ENCODE measurements around the gene ATP9A.
A peak's percentile ranks its signal among the peaks of the same experiment; 100 is the strongest.
"Not testable (repeated sequence)": the region's sequence is repeated elsewhere in the genome, so short reads cannot be mapped to it uniquely, and the experiment has no call there.

ATP9A gene

DNA sequence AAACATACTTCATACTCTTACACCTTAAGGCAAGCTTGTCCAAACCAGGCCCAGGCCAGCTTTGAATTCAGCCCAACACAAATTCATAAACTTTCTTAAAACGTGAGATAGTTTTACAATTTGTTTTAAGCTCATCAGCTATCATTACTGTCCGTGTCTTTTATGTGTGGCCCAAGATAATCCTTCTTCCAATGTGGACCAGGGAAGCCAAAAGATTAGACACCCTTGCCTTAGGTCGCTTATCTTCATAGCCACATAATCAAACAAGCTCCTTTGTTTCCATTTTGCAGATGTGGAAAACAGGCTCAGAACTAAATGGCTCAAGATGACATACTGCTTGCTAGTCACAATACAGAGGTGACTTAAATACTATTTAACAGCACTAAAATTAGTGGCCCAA, 28.1 kb upstream of the ATP9A start:
- DNase-seq, result no peak

DNA sequence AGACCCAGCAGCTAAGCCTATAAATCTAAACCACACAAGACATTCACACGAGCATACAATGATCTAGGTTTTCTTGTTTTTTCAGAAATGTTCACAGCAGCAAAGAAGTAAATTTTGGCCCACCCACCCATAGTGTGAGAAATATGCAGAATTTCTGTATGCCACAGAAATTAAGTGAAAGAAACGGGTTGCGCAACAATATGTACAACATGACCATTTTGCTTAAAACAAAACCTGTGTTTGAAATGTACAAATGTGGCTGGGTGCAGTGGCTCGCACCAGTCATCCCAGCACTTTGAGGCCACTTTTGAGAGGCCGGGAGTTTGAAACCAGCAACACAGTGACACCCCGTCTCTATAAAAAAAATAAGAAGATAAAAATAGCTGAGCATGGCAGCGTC, 24.8 kb upstream of the ATP9A start:
- no peak for DNase-seq

DNA sequence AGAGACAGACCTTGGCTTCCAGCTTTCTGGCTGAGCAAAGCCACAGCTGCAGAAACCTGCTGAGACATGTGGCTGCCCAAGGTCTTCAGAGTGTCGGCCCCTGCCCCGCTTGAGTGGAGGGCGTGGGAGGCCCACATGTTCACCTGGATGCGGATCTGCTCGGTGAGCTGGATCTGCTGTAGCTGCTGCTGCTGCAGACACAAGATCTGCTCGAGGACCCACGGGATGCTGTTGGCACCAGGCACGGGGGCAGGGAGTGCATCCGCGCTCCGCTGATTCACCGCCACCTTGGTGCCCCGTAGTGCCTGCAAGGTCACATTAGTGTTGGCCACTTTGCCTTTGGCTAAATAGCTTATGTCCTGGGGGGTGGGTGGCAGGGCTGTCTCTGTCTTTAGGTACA, 23.4 kb upstream of the ATP9A start:
- DNase-seq, result no peak

DNA sequence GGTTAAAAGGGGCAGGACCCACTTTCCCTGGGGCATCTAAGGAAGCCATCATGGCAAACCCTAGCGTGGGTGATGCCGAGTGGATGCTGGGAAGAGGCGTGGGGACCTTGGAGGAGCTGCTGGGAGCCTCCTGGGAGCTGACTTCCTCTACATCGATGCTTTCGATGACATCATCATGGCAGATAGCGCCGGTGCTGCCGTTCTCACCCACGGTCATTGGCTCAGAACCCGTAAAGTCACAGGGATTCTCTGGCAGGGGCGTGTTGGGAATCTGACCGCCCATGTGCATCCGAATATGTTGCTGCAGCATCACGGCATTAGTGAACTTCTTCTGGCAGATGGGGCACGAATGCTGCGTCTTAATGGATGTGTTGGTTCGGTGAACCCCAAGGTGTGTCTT, 22.1 kb upstream of the ATP9A start:
- DNase-seq, result no peak

DNA sequence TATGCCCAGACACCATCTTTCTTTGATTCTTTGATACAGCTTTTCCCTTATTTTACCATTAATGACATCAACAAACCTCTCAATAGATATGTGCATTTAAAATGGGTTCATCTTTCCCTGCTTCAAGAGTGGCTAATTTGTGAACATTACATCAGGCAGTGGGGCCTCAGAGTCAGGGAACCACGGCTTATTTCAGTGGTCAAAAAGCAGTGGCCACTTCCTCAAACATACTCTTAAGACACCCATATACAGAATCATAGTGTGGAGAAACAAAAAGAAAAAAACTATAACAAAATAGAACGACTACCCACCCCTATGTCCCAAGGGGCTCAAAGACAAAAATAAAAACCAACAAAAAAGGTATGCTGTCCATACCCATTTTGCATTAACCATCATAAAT, 21.2 kb upstream of the ATP9A start:
- no peak for DNase-seq

DNA sequence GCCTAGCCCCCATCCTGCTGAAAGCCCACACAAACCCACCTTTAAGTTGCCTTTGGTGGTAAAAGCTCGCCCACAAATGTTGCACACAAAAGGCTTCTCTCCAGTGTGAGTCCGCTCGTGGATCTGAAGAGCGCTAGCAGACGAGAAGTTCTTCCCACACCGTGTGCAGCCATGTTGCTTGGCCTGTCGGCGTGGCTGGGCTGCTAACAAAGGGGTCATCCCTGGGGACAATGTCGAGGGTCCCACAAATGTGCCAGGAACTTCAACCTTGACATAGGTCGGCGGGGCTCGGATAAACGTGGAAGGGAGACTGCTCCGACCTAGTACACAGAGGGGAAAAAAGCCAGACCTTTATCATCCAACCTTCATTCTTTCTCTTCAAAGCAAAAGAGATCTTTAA, 20.6 kb upstream of the ATP9A start:
- no peak for DNase-seq

DNA sequence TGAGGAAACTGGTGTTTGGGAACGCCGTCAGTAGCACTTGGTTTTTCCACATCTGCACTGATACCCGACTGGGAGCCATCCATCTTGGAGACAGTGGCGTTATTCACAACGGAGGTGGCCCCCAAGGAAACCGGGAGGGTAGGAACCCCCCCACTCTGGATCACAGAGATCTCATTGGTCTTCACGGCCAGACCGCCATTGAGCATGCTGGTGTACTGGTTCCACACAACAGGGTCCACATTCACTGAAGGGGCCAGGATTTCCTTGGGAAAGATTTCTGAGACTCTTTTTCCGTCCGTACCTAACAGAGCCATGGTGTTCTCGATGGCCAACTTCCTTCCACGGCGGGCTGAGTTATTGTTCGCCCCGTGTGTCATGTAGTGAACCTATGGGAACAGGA, 16.1 kb upstream of the ATP9A start:
- no peak for DNase-seq

DNA sequence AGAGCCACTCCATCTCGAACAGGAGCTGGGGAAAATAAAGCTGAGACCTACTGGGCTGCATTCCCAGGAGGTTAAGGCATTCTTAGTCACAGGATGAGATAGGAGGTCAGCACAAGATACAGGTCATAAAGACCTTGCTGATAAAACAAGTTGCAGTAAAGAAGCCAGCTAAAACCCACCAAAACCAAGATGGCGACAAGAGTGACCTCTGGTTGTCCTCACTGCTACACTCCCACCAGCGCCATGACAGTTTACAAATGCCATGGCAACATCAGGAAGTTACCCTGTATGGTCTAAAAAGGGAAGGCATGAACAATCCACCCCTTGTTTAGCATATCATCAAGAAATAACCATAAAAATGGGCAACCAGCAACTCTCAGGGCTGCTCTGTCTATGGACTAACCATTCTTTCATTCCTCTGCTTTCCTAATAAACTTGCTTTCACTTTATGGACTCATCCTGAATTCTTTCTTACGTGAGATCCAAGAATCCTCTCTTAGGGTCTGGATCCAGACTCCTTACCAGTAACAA, 10.1 kb upstream of the ATP9A start:
- DNase-seq, result not testable (repeated sequence)

DNA sequence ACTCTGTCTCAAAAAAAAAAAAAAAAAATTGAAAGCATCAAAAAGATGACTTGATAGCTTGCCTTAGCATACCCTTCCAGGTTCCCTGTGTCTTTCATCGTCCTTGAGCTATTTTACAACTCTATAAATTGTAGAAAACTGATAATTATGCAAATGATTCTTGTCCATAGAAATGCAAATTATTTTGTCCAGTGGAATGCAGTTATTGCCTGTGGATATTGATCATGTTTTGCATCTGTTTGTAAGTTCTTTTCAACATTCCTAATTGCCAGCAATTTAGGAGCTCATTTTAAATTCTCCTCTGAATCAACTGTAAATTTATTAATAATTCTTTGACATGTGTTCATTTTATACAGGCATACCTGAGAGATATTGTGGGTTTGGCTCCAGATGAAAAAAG, 7.1 kb upstream of the ATP9A start:
- DNase-seq, result no peak

DNA sequence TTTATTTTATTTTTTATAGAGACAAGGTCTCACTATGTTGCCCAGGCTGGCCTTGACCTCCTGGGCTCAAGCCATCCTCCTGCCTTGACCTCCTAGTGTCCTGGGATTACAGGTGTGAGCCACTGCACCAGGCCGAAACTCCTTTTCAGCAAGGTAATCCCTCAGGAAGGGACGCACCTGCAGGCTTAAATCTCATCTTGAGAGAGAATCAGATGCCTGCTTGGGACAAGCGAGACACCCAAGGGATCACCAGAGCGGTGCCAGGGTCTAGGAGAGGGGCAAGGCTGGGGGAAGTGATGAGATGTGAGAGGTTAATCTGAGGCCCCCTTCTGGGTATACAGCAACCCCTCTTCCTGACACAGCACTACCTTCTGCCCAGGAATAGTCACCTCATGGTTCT, 4.0 kb upstream of the ATP9A start:
- DNase-seq, result no peak

DNA sequence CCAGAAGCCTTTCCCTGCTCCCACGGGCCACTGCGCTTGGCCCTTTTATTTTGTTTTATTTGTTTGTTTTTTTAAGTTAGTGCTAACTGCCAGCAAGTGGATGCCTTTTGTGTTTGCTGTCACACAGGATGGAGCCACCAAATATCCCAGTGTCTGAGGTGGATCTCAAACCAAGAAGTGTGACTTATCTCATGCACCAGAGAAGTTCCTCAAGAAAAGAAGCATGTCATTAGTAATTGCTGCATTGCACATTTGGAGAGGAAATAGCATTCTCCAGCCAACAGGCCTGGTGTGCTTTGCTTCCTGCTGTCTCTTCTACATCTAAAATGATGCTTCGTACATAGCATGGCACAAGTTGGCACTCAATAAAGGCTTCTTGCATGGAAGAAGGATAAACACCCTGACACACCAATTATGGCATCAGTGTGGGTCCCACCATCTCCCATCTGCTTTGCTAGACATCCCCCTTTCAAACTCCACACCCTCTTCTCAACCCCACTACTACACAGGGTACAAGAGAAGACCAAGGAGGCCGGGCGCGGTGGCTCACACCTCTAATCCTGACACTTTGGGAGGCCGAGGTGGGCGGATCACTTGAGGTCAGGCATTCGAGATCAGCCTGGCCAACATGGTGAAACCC, 1.9 kb upstream of the ATP9A start:
- no peak for DNase-seq

DNA sequence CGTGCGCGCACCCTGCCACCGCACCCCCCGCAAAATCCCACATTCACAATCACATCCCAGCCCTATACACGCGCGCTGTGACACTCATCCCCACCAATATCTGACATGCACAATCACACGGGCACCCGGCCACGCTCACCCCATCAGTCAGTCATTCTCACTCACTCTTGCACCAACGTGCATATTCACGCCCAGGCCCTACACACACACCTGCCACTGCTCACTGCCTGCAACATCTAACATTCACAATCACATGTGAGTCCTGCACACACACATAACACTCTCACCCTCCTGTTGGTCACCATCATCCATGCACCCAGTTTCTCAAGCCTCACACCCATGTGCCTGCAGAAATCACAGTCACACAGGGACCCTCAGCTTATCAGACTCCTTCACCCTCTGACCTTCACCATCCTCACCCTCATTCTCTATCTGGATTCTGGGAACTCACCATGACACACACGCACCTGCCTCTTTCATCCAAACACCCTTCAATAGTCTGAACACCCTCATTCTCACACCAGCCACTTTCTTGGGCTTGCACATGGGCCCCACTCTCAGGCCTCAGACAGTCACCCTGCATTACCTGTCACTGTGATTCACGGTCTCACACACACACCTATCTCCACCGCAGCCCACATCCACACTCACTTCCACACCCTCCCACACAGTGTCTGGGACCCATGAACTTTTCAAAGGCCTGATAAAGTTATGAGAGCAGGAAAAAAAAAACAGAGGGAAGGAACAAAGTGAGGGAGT, 748 bp upstream of the ATP9A start:
- no peak for DNase-seq

DNA sequence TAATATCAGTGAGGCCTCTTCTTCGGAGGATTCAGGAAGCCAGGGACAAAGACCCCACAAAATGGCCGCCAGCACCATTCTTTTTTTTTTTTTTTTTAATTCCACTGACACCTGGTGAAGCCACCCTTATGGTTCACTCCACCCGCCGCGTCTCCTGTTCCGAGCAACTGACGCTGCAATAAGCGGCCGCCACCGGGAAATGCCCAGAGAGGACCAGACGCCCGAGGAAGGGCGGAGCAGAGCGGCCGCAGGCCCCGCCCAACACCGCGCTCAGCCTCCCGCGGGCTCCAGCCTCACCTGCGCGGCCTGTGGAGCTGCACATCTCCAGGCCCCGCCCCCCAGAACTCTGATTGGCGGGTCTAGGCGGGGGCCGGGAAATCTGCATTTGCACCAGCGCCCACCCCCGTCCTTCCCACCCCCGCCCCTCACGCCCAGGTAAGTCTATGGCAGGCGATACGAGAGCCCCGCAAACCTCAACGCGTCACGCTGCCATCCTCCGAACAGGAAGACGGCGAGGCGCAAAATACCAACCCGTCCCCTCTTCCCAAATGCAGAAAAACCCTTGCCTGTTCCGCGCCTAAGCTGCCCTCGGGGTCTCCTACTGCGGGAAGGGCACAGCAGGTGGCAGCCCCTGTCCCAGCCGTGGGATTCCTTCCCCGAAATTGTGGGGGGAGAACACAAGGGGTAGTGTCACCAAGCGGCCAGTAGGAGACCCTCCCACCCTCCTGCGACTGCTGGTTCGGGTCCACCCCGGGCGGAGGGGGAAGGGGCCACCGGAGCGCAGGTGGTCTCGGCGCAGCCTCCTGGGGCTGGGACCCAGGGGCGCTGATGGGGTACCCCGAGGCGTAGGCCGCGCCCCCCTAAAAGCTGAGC, 960 bp downstream of the ATP9A start:
- peak; percentile 94 for DNase-seq

DNA sequence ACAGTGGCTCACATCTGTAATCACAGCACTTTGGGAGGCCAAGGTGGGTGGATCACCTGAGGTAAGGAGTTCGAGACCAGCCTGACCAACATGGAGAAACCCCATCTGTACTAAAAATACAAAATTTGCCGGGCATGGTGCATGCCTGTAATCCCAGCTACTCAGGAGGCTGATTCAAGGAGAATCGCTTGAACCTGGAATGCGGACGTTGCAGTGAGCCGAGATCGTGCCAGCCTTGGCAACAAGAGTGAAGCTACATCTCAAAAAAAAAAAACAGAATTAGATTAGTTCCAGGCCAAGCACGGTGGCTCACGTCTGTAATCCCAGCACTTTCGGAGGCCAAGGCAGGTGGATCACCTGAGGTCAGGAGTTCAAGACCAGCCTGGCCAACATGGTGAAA, 2.8 kb downstream of the ATP9A start:
- DNase-seq, result not testable (repeated sequence)

DNA sequence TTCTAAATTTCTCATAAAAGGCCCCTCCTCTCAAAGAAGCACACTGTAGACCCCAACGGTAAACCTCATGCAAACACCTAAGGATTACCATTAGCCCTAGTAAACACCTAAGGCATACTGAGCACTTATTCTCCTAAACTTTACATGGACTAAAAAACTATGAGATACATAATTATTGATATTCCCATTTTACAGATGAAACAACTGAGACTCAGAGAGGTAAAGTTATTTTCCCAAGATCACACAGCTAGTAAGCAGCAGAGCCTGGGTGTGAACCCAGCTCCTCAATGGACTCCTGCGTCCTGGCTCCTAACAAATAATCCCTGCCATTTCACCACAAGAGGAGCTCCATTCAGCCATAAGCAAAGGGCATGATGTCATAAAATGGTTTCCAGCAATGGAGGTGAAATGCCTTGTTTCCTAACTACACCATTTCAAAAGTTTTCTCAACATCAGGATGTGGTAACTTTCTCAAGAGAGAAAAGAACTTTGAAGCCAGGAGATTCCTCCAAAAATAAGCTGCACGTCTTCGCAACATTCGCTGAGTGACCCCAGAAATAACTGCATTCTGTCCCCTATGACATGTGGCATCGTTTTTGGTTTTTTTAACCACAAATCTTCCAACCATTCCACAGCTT, 4.1 kb downstream of the ATP9A start:
- DNase-seq, result no peak

DNA sequence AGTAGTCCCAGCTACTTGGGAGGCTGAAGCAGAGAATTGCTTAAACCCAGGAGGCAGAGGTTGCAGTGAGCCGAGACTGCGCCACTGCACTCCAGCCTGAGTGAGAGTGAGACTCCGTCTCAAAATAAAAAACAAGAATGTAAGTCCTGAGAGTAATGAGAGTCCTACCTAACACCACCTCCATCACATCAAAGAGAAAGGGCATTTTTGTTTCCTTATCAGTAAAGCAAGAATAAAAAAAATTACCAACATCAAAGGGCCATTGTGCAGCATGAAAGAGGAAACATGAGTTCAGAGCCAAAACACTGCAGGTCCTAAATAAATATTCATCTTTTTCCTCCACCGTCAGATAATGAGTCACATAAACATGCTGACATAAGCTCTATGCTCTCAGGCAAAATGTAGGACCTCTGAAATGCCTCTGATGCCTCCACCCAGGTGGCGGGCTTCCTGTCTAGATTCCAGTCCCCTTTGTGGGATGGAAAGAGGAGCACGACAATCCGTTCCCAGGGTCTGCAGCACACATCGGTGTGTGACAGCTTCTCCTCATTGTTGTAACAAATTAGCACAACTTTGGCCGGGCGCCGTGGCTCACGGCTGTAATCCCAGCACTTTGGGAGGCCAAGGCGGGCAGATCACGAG, 7.2 kb downstream of the ATP9A start:
- no peak for DNase-seq

DNA sequence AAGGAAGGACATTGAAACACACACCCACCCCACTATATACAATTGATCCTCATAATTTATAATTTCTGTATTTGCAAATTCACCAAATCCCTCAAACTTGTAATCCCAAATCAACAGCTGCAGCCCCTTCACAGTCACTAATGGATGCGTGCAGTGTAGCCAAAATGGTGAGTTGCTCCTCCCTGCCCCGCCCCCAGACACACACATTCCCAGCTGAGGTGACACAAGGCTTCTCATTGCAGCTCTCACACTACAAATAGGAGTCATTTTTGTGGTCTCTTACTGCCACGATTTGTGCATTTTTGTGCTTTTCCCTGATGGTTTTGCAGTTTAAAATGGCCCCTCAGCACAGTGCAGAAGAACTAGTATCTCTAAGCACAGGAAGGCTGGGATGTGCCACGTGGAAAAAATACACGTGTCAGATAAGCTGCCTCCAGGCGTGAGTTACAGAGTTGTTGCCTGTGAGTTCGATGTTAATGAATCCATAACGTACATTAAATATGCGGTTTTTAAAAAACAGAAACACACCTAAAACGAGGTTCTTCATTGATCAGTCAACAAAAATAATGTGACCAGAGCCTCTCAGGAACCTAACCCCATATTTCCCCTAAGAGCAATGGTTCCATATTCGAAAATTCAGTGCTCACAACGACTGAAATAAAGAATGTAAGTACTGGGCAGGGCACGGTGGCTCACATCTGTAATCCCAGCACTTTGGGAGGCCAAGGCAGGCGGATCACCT, 8.2 kb downstream of the ATP9A start:
- DNase-seq, result no peak

DNA sequence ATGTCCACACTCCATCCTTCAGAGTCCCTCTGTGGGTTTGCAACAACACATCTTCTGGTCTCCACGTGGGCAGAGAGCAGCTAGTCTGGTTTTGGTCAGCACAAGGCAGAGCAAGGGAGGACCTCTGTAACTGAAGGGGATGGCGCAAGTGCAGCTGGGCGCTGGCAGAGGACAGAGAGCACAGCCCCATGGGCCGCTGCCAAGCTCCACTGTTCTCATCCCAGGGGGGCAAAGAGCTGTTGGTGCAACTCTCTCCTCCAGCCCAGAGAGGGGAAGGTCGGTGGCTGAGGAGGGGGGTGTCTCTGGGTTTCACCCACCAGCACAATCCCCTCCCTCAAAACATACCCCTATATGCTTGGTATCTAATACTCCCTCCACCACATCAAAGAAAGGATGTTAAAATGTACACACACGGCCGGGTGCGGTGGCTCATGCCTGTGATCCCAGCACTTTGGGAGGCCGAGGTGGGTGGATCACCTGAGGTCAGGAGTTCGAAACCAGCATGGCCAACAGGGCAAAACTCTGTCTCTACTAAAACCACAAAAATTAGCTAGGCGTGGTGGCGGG, 9.1 kb downstream of the ATP9A start:
- no peak for DNase-seq

DNA sequence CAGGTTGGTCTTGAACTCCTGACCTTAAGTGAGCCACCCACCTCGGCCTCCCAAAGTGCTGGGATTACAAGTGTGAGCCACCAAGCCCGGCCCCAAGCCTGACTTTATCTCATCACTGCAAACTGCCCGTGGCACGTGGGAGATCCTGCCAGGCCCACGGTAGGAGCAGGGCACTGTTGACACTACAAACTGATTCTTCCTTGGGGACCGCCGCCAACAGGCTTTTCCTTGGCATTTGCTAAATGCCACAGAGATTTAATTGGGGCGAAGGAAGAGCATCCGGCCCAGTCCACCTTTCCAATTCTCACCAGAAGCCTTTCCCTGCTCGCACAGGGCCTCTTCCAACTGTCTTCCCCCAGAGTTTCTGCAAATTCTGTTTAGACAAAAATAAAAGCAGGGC, 11.0 kb downstream of the ATP9A start:
- no peak for DNase-seq

DNA sequence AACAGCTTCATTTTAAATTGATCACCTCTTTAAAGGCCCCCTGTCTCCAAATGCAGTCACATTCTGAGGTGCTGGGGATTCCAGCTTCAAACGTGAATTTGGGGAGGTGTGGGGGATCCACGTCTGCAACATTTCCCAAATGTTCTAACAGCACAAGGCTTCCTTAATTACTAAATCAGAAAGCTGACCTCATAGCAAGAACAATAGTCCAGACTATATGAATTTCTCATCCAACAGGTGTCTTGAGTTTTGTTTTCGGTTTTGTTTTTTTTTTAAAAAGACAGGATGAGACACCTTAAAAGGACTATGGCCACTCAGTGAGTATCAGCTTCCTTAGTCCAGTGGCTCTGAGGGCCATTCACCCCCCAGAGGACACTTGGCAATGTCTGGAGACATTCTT, 11.5 kb downstream of the ATP9A start:
- no peak for DNase-seq

DNA sequence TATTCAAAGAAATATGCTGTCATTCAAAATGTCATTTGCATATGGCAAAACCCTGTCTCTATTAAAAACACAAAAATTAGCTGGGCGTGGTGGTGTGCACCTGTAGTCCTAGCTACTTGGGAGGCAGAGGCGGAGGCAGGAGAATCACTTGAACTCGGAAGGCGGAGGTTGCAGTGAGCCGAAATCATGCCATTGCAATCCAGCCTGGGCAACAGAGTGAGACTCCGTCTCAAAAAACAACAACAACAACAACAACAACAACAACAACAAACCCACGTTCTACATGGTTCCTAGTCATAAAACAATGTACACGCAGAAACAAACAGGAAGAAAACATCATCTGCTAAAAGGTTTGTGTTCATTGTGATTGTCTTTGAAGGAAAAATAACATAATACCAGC, 15.0 kb downstream of the ATP9A start:
- DNase-seq, result not testable (repeated sequence)

Measured in NCI-H510A (cell line).